Measurements from ENCODE around the gene CCL4L2. TPM values are rescaled to one million over a fixed set of nuclear protein-coding genes. Genes with fewer than 3 reads are reported as not detected.
"Not testable (repeated sequence)": the region's sequence is repeated elsewhere in the genome, so short reads cannot be mapped to it uniquely, and the experiment has no call there.

Gene CCL4L2
- total RNA-seq, 1 experiment from 2014 or later = not detected

- no peaks in the 10 kb centered on the region for H3K36me3 ChIP-seq (ENCODE audit: control insufficient read depth, insufficient read depth, low read length)
- no peaks in the 10 kb centered on the region; the same call in 1 of the 2 replicates for H3K27me3 ChIP-seq (ENCODE audit: control insufficient read depth, insufficient read depth, low read length)
- CTCF ChIA-PET = no interaction called here
- ATAC-seq = no peak
- TF ChIP-seq POLR2AphosphoS5 (IDR thresholded peaks at IDR 0.05; ENCODE audit: low read depth, low read length) (no peak), SIN3A (IDR thresholded peaks at IDR 0.05; ENCODE audit: borderline replicate concordance, insufficient read depth, low read depth, low read length) (no peak), TCF7L2 (IDR thresholded peaks at IDR 0.05; ENCODE audit: low read depth, low read length) (no peak), CTCF (IDR thresholded peaks at IDR 0.05) (no peak)
- TF ChIP-seq, protein P1, sequence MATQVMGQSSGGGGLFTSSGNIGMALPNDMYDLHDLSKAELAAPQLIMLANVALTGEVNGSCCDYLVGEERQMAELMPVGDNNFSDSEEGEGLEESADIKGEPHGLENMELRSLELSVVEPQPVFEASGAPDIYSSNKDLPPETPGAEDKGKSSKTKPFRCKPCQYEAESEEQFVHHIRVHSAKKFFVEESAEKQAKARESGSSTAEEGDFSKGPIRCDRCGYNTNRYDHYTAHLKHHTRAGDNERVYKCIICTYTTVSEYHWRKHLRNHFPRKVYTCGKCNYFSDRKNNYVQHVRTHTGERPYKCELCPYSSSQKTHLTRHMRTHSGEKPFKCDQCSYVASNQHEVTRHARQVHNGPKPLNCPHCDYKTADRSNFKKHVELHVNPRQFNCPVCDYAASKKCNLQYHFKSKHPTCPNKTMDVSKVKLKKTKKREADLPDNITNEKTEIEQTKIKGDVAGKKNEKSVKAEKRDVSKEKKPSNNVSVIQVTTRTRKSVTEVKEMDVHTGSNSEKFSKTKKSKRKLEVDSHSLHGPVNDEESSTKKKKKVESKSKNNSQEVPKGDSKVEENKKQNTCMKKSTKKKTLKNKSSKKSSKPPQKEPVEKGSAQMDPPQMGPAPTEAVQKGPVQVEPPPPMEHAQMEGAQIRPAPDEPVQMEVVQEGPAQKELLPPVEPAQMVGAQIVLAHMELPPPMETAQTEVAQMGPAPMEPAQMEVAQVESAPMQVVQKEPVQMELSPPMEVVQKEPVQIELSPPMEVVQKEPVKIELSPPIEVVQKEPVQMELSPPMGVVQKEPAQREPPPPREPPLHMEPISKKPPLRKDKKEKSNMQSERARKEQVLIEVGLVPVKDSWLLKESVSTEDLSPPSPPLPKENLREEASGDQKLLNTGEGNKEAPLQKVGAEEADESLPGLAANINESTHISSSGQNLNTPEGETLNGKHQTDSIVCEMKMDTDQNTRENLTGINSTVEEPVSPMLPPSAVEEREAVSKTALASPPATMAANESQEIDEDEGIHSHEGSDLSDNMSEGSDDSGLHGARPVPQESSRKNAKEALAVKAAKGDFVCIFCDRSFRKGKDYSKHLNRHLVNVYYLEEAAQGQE (IDR thresholded peaks at IDR 0.05; ENCODE audit: insufficient read depth in 1 of 2, low read depth in 2 of 2, low read length in 1 of 2) = no peak
- no TSS peak for BruUV-seq (replicated peaks)
- DNase-seq (ENCODE audit: low read depth, low spot score) = no peak
- intact Hi-C loops (cut with micrococcal nuclease; ENCODE audit: unreplicated experiment) = no loop called here
- no peak overlapping the region for H3K27ac ChIP-seq (ENCODE audit: low read length)
- POLR2A ChIA-PET = no interaction called here
- H3K9me3 ChIP-seq (ENCODE audit: control insufficient read depth, insufficient read depth, low read depth, low read length) = no peaks in the 10 kb centered on the region
- in situ Hi-C loops (cut with HindIII; ENCODE audit: low pct_unique_long_range_greater_than_20kb, low sequenced_read_pairs) = no loop called here
- no peaks in the 10 kb centered on the region for H3K4me1 ChIP-seq (ENCODE audit: control insufficient read depth, insufficient read depth, low read length)
- H3K4me3 ChIP-seq (ENCODE audit: low read depth in 2 of 2, low read length in 2 of 2) = no peak overlapping the region
Measured at GRCh38 chr17:36193216-36193775, 17.6 kb upstream of the CCL4L2 start.

DNA sequence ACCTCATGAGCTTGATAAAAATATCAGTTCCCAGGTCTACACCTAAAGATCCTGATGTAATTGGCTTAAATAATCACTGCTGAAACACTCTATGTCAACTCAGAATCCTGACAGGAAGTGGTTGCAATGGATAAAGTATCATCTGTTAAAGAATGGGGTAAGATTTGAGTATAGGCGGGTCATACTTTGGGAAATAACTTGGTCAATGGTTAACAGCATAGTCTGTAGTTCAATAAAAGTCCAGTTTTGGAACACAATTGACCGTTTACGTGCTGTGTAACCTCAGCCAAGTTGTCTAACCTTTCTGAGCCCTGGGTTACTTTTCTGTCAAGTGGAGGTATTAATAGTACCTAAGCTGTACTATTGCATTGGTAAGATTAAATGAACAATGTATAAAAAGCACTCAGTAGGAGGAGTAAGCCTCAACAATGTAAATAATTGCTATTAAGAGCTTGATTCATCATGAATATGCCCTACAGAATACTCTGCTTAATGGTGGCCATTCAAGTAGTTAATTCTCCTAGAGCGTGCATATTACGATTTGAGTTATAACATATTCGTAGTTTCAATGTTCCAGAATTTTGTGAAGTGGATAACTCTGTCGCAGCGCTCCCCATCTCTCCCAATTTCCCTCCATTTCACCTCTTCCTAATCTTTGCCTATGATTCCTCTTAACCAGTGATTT is 16.6 kb upstream of the CCL4L2 start:
- H3K27me3 ChIP-seq (ENCODE audit: control insufficient read depth, insufficient read depth, low read length); ATAC-seq; H3K9me3 ChIP-seq (ENCODE audit: control insufficient read depth, insufficient read depth, low read depth, low read length); H3K36me3 ChIP-seq (ENCODE audit: control insufficient read depth, insufficient read depth, low read length); POLR2A ChIA-PET; H3K27ac ChIP-seq (ENCODE audit: low read length); DNase-seq (ENCODE audit: low read depth, low spot score); H3K4me1 ChIP-seq (ENCODE audit: control insufficient read depth, insufficient read depth, low read length); in situ Hi-C loops (cut with HindIII; ENCODE audit: low pct_unique_long_range_greater_than_20kb, low sequenced_read_pairs); intact Hi-C loops (cut with micrococcal nuclease; ENCODE audit: unreplicated experiment); CTCF ChIA-PET; H3K4me3 ChIP-seq (ENCODE audit: low read depth in 2 of 2, low read length in 2 of 2); BruUV-seq (replicated peaks): not testable (repeated sequence)

DNA sequence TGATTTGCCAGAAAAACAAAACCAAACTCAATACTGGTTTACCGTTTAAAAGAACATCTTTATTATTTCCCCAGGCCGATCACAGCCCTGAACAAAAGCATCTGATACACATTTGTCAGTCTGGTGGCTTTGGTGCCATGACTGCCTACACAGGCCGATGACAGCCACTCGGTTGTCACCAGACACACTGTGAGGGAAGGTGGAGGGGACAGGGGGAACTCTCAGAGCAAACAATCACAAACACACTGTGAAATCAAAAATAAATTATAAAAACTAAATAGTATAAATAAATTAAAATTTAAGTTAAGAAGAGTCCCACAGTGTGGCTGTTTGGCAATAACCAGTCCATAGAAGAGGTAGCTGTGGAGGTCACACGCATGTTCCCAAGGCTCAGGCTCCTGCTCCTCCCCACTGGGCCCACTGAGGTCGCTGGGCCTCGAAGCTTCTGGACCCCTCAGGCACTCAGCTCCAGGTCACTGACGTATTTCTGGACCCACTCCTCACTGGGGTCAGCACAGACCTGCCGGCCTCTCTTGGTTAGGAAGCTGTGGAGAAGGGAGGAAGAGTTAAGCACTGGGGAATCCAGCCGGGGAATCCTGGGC is 15.9 kb upstream of the CCL4L2 start:
- POLR2A ChIA-PET; H3K36me3 ChIP-seq (ENCODE audit: control insufficient read depth, insufficient read depth, low read length); intact Hi-C loops (cut with micrococcal nuclease; ENCODE audit: unreplicated experiment); H3K9me3 ChIP-seq (ENCODE audit: control insufficient read depth, insufficient read depth, low read depth, low read length); DNase-seq (ENCODE audit: low read depth, low spot score); H3K4me1 ChIP-seq (ENCODE audit: control insufficient read depth, insufficient read depth, low read length); in situ Hi-C loops (cut with HindIII; ENCODE audit: low pct_unique_long_range_greater_than_20kb, low sequenced_read_pairs); CTCF ChIA-PET; H3K27me3 ChIP-seq (ENCODE audit: control insufficient read depth, insufficient read depth, low read length); H3K4me3 ChIP-seq (ENCODE audit: low read depth in 2 of 2, low read length in 2 of 2); ATAC-seq; H3K27ac ChIP-seq (ENCODE audit: low read length); BruUV-seq (replicated peaks): not testable (repeated sequence)

Measured in Panc1 (cell line).